Measurements from ENCODE around the gene ETV7. TPM values are rescaled to one million over a fixed set of nuclear protein-coding genes. Genes with fewer than 3 reads are reported as not detected.

The ETV7 gene
- total and polyA plus RNA-seq, 2 of the 13 experiments (the other 11 are each of a cell fraction or from before 2014, with no cell fraction given) = not detected

DNA sequence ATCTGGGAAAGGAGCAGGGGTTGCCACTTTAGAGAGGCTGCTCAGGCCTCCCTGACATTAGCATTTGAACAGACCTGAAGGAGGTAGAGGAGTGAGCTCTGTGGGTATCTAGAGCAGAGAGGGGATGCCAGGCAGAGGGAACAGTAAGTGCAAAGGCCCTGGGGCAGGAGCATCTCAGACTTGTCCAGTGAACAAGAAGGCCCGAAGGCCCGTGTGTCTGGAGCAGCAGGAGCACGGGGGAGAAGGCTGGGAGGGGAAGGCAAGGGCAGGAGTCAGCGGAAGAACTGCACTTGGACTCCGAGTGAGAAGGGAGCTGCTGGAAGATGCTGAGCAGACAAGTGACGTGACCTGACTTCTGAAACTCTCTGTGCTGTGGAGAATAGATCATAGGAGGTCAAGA is 15.4 kb downstream of the ETV7 start (continued):
- TF ChIP-seq, protein P1, sequence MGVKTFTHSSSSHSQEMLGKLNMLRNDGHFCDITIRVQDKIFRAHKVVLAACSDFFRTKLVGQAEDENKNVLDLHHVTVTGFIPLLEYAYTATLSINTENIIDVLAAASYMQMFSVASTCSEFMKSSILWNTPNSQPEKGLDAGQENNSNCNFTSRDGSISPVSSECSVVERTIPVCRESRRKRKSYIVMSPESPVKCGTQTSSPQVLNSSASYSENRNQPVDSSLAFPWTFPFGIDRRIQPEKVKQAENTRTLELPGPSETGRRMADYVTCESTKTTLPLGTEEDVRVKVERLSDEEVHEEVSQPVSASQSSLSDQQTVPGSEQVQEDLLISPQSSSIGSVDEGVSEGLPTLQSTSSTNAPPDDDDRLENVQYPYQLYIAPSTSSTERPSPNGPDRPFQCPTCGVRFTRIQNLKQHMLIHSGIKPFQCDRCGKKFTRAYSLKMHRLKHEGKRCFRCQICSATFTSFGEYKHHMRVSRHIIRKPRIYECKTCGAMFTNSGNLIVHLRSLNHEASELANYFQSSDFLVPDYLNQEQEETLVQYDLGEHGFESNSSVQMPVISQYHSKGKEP (CRISPR knock-in tag; IDR thresholded peaks at IDR 0.05) = no peak
- no peak for TF ChIP-seq ZNF891 (CRISPR knock-in tag; IDR thresholded peaks at IDR 0.05)

DNA sequence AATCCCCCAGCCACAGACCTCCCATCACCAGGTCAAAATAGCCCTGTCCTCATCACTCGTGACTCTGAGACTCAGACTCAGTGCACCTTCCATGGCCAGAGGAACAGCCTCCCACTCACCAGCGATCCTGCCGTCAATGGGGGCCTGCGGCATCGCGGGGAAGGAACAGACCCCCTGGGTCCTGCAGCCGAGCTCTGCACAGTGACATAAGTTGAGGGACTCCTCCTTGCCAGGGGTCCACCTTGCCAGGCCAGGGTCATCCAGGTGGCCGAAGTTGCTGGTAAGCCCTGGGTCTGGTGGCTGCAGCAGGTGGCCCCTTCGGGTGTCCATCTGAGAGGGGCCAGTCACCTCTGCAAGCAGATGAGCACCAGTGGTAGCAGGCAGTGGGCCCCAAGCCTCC is 16.3 kb downstream of the ETV7 start:
- TF ChIP-seq ZNF660 (CRISPR knock-in tag; IDR thresholded peaks at IDR 0.05; ENCODE audit: borderline replicate concordance, low read depth) = no peak
- no peak for TF ChIP-seq ZNF207 (IDR thresholded peaks at IDR 0.05; ENCODE audit: borderline replicate concordance)
- TF ChIP-seq ZNF12 (CRISPR knock-in tag; IDR thresholded peaks at IDR 0.05) = no peak
- no peak for TF ChIP-seq ZNF724P (CRISPR knock-in tag; IDR thresholded peaks at IDR 0.05; ENCODE audit: borderline replicate concordance)
- TF ChIP-seq TP53 (CRISPR knock-in tag; conservative IDR thresholded peaks at IDR 0.05) = no peak
- no peak for TF ChIP-seq ZKSCAN5 (CRISPR knock-in tag; IDR thresholded peaks at IDR 0.05)
- no peak for TF ChIP-seq HDAC1 (CRISPR knock-in tag; IDR thresholded peaks at IDR 0.05)
- no peak for TF ChIP-seq ZBTB3 (CRISPR knock-in tag; IDR thresholded peaks at IDR 0.05; ENCODE audit: borderline replicate concordance, low read depth)
- no peak for TF ChIP-seq ZNF260 (CRISPR knock-in tag; IDR thresholded peaks at IDR 0.05; ENCODE audit: borderline replicate concordance, low read depth)
- ChIA-PET CTCF (ENCODE audit: low intra/inter-chr PET ratio, low total read pairs) (no interaction called here), POLR2A (no interaction called here)
- no peaks in the 10 kb centered on the region for H3K79me2 ChIP-seq (ENCODE audit: insufficient read depth, low read length)
- no peaks in the 10 kb centered on the region for H4K20me1 ChIP-seq (ENCODE audit: insufficient read depth, low read length)
- H3K27me3 ChIP-seq (ENCODE audit: control insufficient read depth in 1 of 2, insufficient read depth in 2 of 2, low read length in 2 of 2) = peaks cover 5 to 40% of the 10 kb centered on the region in 2 experiments
- no peaks in the 10 kb centered on the region for H3K4me1 ChIP-seq (ENCODE audit: insufficient read depth, low read length)
- WGBS (ENCODE audit: low lambda C conversion rate) = 35% methylated on average over 8 of the region's 9 CpGs
- in situ Hi-C loops (cut with HindIII; ENCODE audit: extremely low pct_ligation_motif_present, low pct_unique_long_range_greater_than_20kb) (no loop called here), intact Hi-C loops (cut with micrococcal nuclease; ENCODE audit: unreplicated experiment) (no loop called here)
- no peak overlapping the region for H3K4me3 ChIP-seq (replicated peaks in 1 of 3; ENCODE audit: insufficient read depth in 1 of 3, low read depth in 2 of 3, low read length in 3 of 3)
- no TSS peak for BruUV-seq (replicated peaks)
- no peak for ATAC-seq
- no peak for FAIRE-seq
- no peak overlapping the region for H3K27ac ChIP-seq (ENCODE audit: extremely low read length, insufficient read depth, low read length)
- no peak overlapping the region for H3K9ac ChIP-seq (ENCODE audit: insufficient read depth, low read depth, low read length)
- DNase-seq (ENCODE audit: low spot score) = no peak
- H3K9me3 ChIP-seq (ENCODE audit: low read length) = no peaks in the 10 kb centered on the region
- no peak overlapping the region for H2AFZ ChIP-seq (ENCODE audit: low read length)
- no peaks in the 10 kb centered on the region for H3K36me3 ChIP-seq (replicated peaks in 1 of 2; ENCODE audit: control insufficient read depth in 1 of 2, insufficient read depth in 2 of 2, low read length in 2 of 2)
- no peak overlapping the region for H3K4me2 ChIP-seq (ENCODE audit: low read depth, low read length)
